HG02571 (cell line): ENCODE data around the gene YOD1.

Source experiments
- ATAC-seq: cut with Tn5 transposase; IDR thresholded peaks from one replicate; pipeline ENCODE4 v1.9.1; 2021; ENCODE audit warnings: mild to moderate bottlenecking, moderate library complexity; ENCODE audit not compliant: unreplicated experiment

YOD1 gene

GRCh38 chr1:207051191-207051943, at the start of gene YOD1:
Gene YOD1 (minus strand): TSS chr1:207051208. CDS start chr1:207051030, 178 bp downstream.
- ATAC-seq: no peak

DNA sequence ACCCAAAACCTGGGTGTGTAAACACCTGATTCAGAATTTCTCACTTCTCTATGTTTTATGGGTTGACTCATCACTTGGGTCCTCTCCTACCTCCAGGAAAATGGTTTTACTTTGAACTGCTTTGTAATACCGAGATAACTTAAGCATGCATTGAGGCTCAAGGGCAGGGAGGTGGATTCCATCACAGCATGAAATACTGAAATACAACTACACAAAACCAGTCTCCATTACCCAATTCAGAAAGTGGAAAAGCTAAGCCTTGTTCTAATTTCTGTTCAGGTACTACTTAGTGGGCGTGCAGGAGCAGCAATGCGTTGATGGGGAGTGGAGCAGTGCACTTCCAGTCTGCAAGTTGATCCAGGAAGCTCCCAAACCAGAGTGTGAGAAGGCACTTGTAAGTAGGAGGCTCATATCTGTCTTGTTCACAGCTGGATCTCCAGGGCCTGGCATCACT, 46.9 kb upstream of the YOD1 start:
- peak; percentile 82 for ATAC-seq

DNA sequence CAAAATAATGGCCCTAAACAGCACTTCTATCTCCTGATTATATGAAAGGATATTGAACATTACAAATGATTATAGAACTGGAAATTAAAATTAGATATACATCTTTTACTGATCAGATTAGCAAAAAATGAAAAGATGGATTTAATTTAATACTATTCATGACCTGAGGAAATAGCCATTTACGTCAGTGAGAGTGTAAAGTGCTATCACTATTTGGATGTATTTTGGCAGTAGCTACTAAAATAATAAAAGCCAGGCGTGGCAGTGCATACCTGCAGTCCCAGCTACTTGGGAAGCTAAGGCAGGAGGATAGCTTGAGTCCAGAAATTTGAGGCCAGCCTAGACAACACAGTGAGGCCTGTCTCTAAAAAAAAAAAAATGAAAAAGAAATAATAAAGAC, 42.9 kb upstream of the YOD1 start:
- no peak for ATAC-seq

DNA sequence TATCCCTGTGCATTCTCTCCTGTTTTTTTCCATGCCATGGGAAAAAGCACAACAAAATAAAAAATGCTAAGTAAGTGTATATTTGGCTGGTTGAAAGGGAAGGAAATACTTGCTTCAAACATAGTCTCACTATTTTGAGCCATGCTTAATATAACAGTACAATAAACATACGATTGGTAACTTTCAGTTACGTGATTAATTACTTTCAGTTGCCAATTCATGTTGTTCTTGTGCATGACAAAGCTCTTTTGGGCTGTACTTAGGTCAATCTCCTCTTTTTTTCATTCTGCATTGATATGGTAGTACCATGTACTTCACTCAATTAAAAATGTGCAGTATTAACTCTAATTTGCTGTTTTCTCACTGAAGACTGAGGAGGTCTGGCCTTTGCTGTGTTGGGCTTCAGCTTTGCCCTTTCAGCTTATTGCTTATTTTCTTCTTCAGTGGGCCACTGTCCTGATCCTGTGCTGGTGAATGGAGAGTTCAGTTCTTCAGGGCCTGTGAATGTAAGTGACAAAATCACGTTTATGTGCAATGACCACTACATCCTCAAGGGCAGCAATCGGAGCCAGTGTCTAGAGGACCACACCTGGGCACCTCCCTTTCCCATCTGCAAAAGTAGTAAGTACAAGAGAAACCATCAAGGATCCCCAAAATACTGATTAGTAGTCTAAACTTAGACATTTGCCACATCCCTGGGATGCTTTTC, 40.3 kb upstream of the YOD1 start:
- ATAC-seq: no peak

DNA sequence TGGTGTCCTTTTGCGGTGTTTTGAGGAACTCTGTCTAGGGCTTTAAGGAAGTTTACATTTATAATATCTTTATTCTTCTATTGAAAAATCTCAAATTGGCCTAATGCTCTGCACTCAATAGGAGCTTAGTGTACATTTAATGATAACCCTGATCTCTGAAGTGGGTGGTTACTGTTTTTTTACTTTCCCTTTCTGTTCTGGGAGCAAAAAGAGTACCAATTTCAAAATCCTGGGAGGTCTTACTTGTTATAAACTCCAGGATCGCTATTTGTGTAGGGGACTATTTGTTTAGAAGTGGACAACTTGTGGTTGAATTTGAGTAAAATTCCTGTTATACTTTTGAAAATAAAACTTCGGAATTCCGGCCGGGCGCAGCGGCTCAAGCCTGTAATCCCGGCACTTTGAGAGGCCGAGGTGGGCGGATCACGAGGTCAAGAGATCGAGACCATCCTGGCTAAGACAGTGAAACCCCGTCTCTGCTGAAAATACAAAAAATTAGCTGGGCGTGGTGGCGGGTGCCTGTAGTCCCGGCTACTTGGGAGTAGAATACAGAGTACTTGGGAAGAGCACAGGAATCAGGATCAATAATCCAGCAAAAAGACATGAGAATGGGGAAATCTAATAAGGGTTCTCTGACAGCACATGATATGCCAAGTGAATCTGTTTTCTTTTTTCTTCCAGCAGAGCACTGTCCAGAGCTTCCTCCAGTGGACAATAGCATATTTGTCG, 38.8 kb upstream of the YOD1 start:
- ATAC-seq: no peak

DNA sequence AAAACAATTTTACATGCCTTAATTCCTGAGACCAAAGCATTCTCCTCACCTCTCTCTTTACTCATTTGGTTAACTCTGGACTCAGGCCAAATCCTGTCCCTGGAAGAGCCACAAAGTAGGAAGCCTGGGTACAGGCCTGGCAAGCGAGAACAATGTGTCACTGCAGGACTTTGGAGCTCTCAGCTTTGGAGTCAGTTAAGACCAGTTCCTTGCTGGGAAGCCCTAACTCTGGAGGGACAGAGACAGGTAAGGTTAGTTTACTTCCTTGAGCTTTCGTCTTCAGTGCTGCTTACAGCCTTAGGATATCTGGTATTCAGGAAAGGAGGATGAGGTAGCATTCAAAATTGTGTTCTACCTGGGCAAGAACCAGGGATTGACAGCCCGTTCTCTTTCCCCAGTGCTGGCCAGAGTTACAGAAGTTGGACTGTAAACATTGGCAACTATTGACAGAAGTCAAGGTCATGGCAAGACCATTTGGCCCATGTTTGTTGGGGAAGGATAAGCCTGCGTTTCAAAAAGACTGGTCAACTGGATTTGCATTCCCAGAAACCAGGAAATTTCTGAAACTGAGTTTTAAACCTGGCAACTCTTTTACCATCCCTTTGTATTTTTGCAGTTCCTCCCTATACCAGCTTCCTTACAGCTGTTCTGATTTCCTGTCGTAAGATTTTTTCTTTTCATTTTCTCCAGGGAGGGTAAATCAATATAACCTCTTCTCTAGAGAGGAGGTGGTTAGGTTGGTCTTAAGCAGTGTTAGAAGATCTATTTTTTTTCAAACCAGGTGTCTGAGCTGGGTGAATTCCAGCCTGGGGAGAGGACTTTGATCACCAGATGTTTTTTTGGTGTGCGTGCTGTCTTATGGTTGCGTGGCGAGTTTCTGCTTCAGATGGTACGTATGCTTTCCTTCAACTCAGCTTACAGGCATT, 38.0 kb upstream of the YOD1 start, which contains the start of gene C4BPB:
TSS of gene C4BPB (plus strand) at position 160 of the 926 bp plus-strand sequence. CDS start at position 832, 672 bp downstream.
- ATAC-seq: no peak

- ATAC-seq: no peak
Measured at GRCh38 chr1:207088161-207088560, 37.2 kb upstream of the YOD1 start.

- no peak for ATAC-seq
Measured at GRCh38 chr1:207085887-207086286, 34.9 kb upstream of the YOD1 start.

DNA sequence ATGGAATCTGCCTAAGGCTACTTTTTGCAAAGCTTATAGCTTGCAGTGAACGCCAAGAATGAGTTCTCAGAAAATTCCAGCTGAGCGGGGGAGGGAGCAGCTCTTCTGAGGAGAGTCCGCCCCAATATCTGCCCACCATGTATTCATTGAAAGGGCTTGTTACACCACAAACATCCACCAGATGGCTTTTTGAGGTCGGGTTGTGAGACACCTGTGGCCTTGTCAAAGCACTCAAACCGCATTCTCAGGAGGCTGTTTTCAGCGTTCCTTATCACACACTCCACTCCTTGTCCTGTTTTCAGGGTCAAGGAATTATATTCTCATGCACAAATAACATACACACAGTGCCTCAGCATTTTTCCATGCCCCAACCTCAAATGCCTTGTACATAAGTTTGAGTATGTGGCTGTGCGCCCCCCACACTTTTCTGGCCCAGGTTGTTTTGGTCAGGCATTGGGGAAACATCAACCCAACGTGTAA, 33.7 kb upstream of the YOD1 start:
- no peak for ATAC-seq

GRCh38 chr1:207084232-207084631, 33.2 kb upstream of the YOD1 start:
- ATAC-seq: no peak

GRCh38 chr1:207081806-207082205, 30.8 kb upstream of the YOD1 start:
- ATAC-seq: no peak

GRCh38 chr1:207081088-207081487, 30.1 kb upstream of the YOD1 start:
- no peak for ATAC-seq

DNA sequence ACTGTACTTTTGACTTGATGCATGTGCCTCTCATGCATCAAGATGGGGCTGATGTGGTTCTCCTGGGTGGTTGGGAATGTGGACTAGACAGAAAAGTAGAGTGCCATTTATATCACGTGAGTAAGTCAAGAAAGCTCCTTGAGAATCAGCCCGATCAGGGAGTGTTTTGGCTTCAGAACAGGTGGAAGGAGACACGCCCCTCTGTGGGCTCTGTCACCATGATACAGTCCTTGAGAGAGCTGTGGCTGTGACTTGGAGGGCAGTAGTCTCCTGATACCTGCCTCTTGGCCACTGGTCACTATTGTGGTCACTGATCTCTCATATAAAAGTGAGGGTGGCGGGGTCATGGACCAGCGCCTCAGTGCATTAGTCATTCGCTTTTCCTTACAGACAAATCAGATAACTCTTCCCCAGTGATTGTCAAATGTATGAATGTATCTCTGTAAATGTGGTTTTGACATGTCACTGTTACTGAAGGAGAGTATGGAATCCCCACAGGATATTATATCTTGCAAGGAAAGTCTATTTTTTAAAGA, 28.8 kb upstream of the YOD1 start:
- ATAC-seq: no peak

GRCh38 chr1:207078578-207079132, 27.6 kb upstream of the YOD1 start:
- no peak for ATAC-seq

GRCh38 chr1:207077470-207078377, 26.7 kb upstream of the YOD1 start:
- ATAC-seq: no peak

DNA sequence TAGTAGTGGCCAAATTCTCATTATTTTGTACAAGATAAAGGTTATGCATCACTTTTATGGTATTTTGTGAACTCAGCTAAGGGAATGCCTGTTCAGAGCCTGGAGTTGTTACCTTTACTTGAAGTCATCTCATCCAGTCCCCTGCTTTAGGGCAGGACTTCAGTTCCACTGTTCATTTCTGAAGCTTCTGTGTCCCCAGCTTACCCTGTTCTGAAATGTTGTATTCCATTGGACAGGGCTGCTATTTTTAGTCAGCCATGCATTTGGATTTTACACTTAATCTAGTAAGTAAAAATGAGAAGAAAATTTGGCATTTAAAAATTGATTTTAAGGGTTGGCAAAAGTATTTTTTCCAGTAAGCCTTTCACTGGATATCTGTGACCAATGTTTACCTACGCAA, 26.0 kb upstream of the YOD1 start:
- ATAC-seq: no peak

DNA sequence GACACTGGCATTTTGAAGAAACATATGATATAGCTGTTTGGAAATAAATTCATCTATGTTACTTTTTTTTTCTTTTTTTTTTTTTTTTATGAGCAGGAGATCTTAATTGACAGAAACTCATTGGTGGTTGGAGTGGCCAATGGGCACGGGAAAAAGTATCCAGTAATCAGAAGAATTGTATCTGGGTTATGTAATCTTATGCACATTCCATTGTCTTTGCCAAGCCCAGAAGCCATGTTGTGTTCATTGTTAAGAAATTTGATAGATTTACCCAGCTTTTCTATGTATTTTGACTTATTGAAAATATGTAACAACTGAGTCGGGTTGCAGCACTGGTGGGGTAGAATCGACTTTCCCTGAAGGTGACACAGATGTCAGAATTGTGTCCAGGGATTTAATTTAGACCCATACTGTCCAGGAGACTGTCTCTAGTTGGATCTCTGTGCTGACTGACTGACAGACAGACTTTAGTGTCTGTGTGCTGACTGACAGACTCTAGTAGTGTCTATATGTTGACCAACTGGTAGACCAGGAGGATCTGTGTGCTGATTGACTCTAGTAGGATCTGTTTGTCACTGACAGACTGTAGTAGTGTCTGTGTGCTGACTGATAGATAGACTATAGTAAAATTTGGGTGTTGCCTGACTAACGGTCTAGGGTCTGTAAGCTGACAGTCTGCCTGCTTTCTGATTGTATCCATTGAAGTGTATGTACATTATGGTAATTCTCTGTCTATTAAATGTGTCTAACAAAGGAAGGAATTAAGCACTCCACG, 25.4 kb upstream of the YOD1 start:
- no peak for ATAC-seq
